GM12865 (cell line): ENCODE measurements around the gene ZNF534.
A peak's percentile ranks its signal among the peaks of the same experiment; 100 is the strongest.

Experiments used
- DNase-seq: peaks from one replicate; pipeline ENCODE4 v3.0.0; 2010; ENCODE audit warnings: low read depth
- H3K4me3 ChIP-seq: 2 replicates; pipeline ENCODE4 v1.5.1; 2011; ENCODE audit warnings: mild to moderate bottlenecking, low read depth, low read length, control low read depth
- CTCF ChIP-seq: IDR thresholded peaks from 2 replicates; pipeline ENCODE4 v1.5.1; 2011; ENCODE audit warnings: low read length, control low read depth, low read depth, inconsistent platforms; ENCODE audit not compliant: insufficient read depth; ENCODE audit errors: missing control alignments

Gene ZNF534

GRCh38 chr19:52428937-52429336 is at the start of gene ZNF534:
Gene ZNF534 (plus strand): TSS chr19:52429148. CDS start chr19:52431475, 2,327 bp downstream.
- no peak for DNase-seq
- no peak for TF ChIP-seq CTCF
- no peak within 1 kb of the TSS for H3K4me3 ChIP-seq

GRCh38 chr19:52391135-52391534 is 37.8 kb upstream of the ZNF534 start:
- no peak for DNase-seq
- no peak for TF ChIP-seq CTCF

GRCh38 chr19:52397310-52398080 is 31.5 kb upstream of the ZNF534 start, which contains the start of gene ZNF528:
Gene ZNF528 (plus strand): TSS chr19:52397849. CDS start chr19:52402014, 4,165 bp downstream.
- DNase-seq, result peak; percentile 93
- TF ChIP-seq CTCF, result no peak
- peak within 1 kb of the TSS; percentile 62 for H3K4me3 ChIP-seq

More at GRCh38 chr19:52391135-52391534, 37.8 kb upstream of the ZNF534 start:
- no peak overlapping the region for H3K4me3 ChIP-seq

GRCh38 chr19:52398081-52398441 is 30.9 kb upstream of the ZNF534 start:
- no peak for TF ChIP-seq CTCF
- H3K4me3 ChIP-seq, result peak overlapping the region; percentile 62
- no peak for DNase-seq

- DNase-seq, result no peak
- H3K4me3 ChIP-seq, result no peak overlapping the region
- TF ChIP-seq CTCF, result no peak
These were observed 18.7 kb upstream of the ZNF534 start for GRCh38 chr19:52410276-52410675.

GRCh38 chr19:52415711-52416110 is 13.2 kb upstream of the ZNF534 start:
- DNase-seq, result no peak
- H3K4me3 ChIP-seq, result no peak overlapping the region
- TF ChIP-seq CTCF, result no peak

GRCh38 chr19:52442179-52442578 is 13.2 kb downstream of the ZNF534 start:
- no peak for DNase-seq
- no peak overlapping the region for H3K4me3 ChIP-seq
- TF ChIP-seq CTCF, result no peak
